HepG2 (cell line): ENCODE data around the gene TSPAN3. TPM values are rescaled to one million over a fixed set of nuclear protein-coding genes. Genes with fewer than 3 reads are reported as not detected.

Experiments
- ATAC-seq: fragments of 200-7000 bp; cut with Tn5 transposase; 3 replicates; pipeline ENCODE4 v1.9.1; 2020; ENCODE audit warnings: mild to moderate bottlenecking, moderate library complexity
- BruUV-seq: library from RNA; stranded (reverse); fragments of 400-500 nt; replicated peaks from 2 replicates; lab custom pipeline; 2021; lab: Mats Ljungman, UMichigan
- CTCF ChIA-PET: fragments of 300-600 bp; formaldehyde crosslinking; extraction: SDS; loops from one replicate; lab custom pipeline; 2021; ENCODE audit warnings: low total read pairs, inconsistent platforms, low intra/inter-chr PET ratio; lab: Yijun Ruan, JAX
- POLR2A ChIA-PET: fragments of 350-600 bp; sonication (Branson Sonifier 250); formaldehyde crosslinking; loops from one replicate; lab custom pipeline; 2020; ENCODE audit warnings: antibody characterized with exemption, inconsistent platforms; lab: Yijun Ruan, JAX
- DNase-seq: peaks from one replicate; pipeline ENCODE4 v3.0.0-alpha.2; 2015; ENCODE audit warnings: low spot score
- FAIRE-seq: peaks from 3 replicates; lab custom pipeline; 2011; peaks lifted over from hg19 to GRCh38; lab: Jason Lieb, UNC
- H2AFZ ChIP-seq: one replicate; pipeline ENCODE4 v1.6.1; 2011; ENCODE audit warnings: low read length, inconsistent platforms
- H3K27ac ChIP-seq: fragments of 300-600 bp; 3 replicates; pipeline ENCODE4 v1.8.0; 2011; ENCODE audit warnings: mixed run types, mild to moderate bottlenecking, mixed read lengths, low read length, inconsistent platforms; ENCODE audit not compliant: insufficient read depth; ENCODE audit errors: extremely low read length
- H3K27me3 ChIP-seq, 2 experiments: fragments of 200-600 bp in 1 of 2; 2 replicates in 1 of 2; 3 replicates in 1 of 2; pipeline versions ENCODE4 v1.6.0 to v1.8.0; 2011; ENCODE audit warnings: low read length in 2 of 2, mild to moderate bottlenecking in 2 of 2, moderate library complexity in 2 of 2, inconsistent platforms in 1 of 2; ENCODE audit not compliant: insufficient read depth in 2 of 2, control insufficient read depth in 1 of 2
- H3K36me3 ChIP-seq, 2 experiments: fragments of 200-600 bp in 1 of 2; replicated peaks in 1 of 2; 2 replicates in 1 of 2; 3 replicates in 1 of 2; pipeline versions ENCODE4 v1.5.1 to v1.8.0; 2011; ENCODE audit warnings: low read length in 2 of 2, inconsistent platforms in 1 of 2; ENCODE audit not compliant: insufficient read depth in 2 of 2, control insufficient read depth in 1 of 2
- H3K4me1 ChIP-seq: 2 replicates; pipeline ENCODE4 v1.5.1; 2012; ENCODE audit warnings: low read length, inconsistent platforms; ENCODE audit not compliant: insufficient read depth
- H3K4me2 ChIP-seq: 2 replicates; pipeline ENCODE4 v1.6.0; 2011; ENCODE audit warnings: low read depth, low read length, inconsistent platforms
- H3K4me3 ChIP-seq, 3 experiments: fragments of 200-600 bp in 1 of 3; sonication (generic), shearing (Covaris generic) in 1 of 3; replicated peaks in 1 of 3; 2 replicates each; pipeline ENCODE4 v1.5.1; 2011 to 2016; ENCODE audit warnings: low read length in 3 of 3, inconsistent platforms in 2 of 3, low read depth in 2 of 3, mild to moderate bottlenecking in 2 of 3, control low read depth in 1 of 3, mixed read lengths in 1 of 3; ENCODE audit not compliant: insufficient read depth in 1 of 3
- H3K79me2 ChIP-seq: one replicate; pipeline ENCODE4 v1.6.1; 2011; ENCODE audit warnings: low read length, inconsistent platforms; ENCODE audit not compliant: insufficient read depth
- H3K9ac ChIP-seq: 2 replicates; pipeline ENCODE4 v1.6.0; 2011; ENCODE audit warnings: mild to moderate bottlenecking, low read depth, low read length, inconsistent platforms; ENCODE audit not compliant: insufficient read depth
- H3K9me3 ChIP-seq: 2 replicates; pipeline ENCODE4 v1.5.1; 2012; ENCODE audit warnings: mild to moderate bottlenecking, low read length
- H4K20me1 ChIP-seq: 2 replicates; pipeline ENCODE4 v1.6.0; 2011; ENCODE audit warnings: inconsistent platforms, mild to moderate bottlenecking, low read length, moderate library complexity; ENCODE audit not compliant: insufficient read depth
- HNRNPK ChIP-seq: fragments of 200-400 bp; formaldehyde crosslinking; IDR thresholded peaks from 2 replicates; pipeline ENCODE4 v1.6.1; 2018; ENCODE audit warnings: low read length, low read depth, moderate library complexity, mild to moderate bottlenecking; ENCODE audit not compliant: poor library complexity, severe bottlenecking
- JDP2 ChIP-seq: sonication (generic); formaldehyde crosslinking; IDR thresholded peaks from 2 replicates; pipeline ENCODE4 v1.8.1; 2022; ENCODE audit warnings: missing genetic modification reagents, borderline replicate concordance
- KLF11 ChIP-seq: IDR thresholded peaks from 2 replicates; pipeline ENCODE4 v1.6.1; 2016; ENCODE audit warnings: missing compliant biosample characterization
- NFE2 ChIP-seq: sonication (generic); formaldehyde crosslinking; IDR thresholded peaks from 2 replicates; pipeline ENCODE4 v1.4.0; 2020; ENCODE audit warnings: missing genetic modification reagents
- SATB2 ChIP-seq: sonication (generic); formaldehyde crosslinking; IDR thresholded peaks from 2 replicates; pipeline ENCODE4 v1.5.0; 2020; ENCODE audit warnings: missing genetic modification reagents
- SETDB1 ChIP-seq: sonication (generic); formaldehyde crosslinking; IDR thresholded peaks from 2 replicates; pipeline ENCODE4 v1.5.1; 2020; ENCODE audit warnings: missing genetic modification reagents, mild to moderate bottlenecking, borderline replicate concordance
- XRCC5 ChIP-seq: fragments of 200-400 bp; formaldehyde crosslinking; optimal IDR thresholded peaks from 2 replicates; pipeline ENCODE3; 2017; ENCODE audit warnings: mild to moderate bottlenecking, low read length
- ZFX ChIP-seq: sonication (generic); formaldehyde crosslinking; IDR thresholded peaks from 2 replicates; pipeline ENCODE4 v1.4.0; 2020; ENCODE audit warnings: mild to moderate bottlenecking, low read depth, missing genetic modification reagents, moderate library complexity
- ZNF12 ChIP-seq: sonication (generic); formaldehyde crosslinking; IDR thresholded peaks from 2 replicates; pipeline ENCODE4 v1.5.0; 2020; ENCODE audit warnings: missing genetic modification reagents
- ZNF577 ChIP-seq: sonication (generic); formaldehyde crosslinking; IDR thresholded peaks from 2 replicates; pipeline ENCODE4 v1.4.0; 2020; ENCODE audit warnings: mild to moderate bottlenecking, low read depth, missing genetic modification reagents, borderline replicate concordance
- ZNF891 ChIP-seq: sonication (generic); formaldehyde crosslinking; IDR thresholded peaks from 2 replicates; pipeline ENCODE4 v1.5.0; 2020; ENCODE audit warnings: mild to moderate bottlenecking, missing genetic modification reagents
- WGBS: methylation state at CpG from one replicate; pipeline ENCODE4 v1.1.6; 2017; ENCODE audit warnings: low lambda C conversion rate; 5-methylcytosine and 5-hydroxymethylcytosine counted together
- in situ Hi-C: cut with HindIII; loops from 2 replicates; pipeline ENCODE4 v1.10.0; 2017; ENCODE audit warnings: low pct_unique_long_range_greater_than_20kb; ENCODE audit not compliant: extremely low pct_ligation_motif_present
- intact Hi-C: fragments of 100-400 bp; cut with micrococcal nuclease; formaldehyde crosslinking; loops from one replicate; pipeline ENCODE4 v1.10.0; 2022; ENCODE audit not compliant: unreplicated experiment
- polyA plus RNA-seq, 8 experiments: library from polyadenylated mRNA; depleted of rRNA in 3 of 8; stranded (reverse) in 7 of 8; unstranded in 1 of 8; fragments of >200 nt; fragmentation: Illumina TruSeq in 4 of 8; extraction: Trizol in 4 of 8; gene quantifications; 2 replicates each; pipeline versions ENCODE4 v1.2.1 to v1.2.3, GENCODE V29; 2011 to 2016; ENCODE audit warnings: low read depth in 4 of 8, missing spikeins in 1 of 8, mixed read lengths in 1 of 8; ENCODE audit not compliant: insufficient read depth in 1 of 8
- total RNA-seq, 5 experiments: library from RNA; depleted of rRNA; stranded (reverse); fragments of >200 nt; fragmentation: Illumina TruSeq; extraction: Trizol; gene quantifications; 2 replicates each; pipeline ENCODE4 v1.2.3, GENCODE V29; 2016; ENCODE audit warnings: low read depth in 1 of 5
- TF ChIP-seq, protein P1 (sequence below): sonication (generic); formaldehyde crosslinking; IDR thresholded peaks from 2 replicates; pipeline ENCODE4 v1.5.0; 2020; ENCODE audit warnings: mild to moderate bottlenecking, missing genetic modification reagents

TSPAN3 gene
- total and polyA plus RNA-seq, 2 of the 13 experiments (the other 11 are each of a cell fraction or from before 2014, with no cell fraction given), result 167 to 170 TPM

DNA sequence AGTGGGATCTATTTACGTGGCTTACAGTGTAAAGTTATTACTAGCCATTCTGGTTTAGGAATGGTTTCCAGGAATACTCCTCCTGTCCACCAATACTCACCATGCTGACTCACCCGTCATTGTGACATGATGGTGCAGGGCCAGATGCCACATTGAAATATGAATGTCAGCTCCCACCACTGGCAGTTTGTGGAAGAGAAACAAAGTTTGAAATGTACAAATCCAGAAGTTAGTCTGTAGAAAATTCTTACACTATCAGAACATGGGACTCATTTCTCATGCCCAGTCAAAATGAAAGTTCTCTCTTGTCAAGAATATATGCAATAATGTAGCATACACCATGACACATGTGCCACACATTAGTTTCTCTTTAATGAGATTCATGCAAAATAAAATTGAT is 14.4 kb upstream of the TSPAN3 start (continued):
- no peak for TF ChIP-seq SETDB1 (CRISPR knock-in tag)
- peak; percentile 20; the same call in 1 of the 2 replicates for TF ChIP-seq NFE2
- 0 out of 2 replicates have a peak, but pooled peaks have one; percentile 12 for TF ChIP-seq ZNF12 (CRISPR knock-in tag)
- TF ChIP-seq KLF11 (CRISPR knock-in tag), result no peak
- TF ChIP-seq HNRNPK, result no peak
- no peak for TF ChIP-seq XRCC5
- TF ChIP-seq, protein P1, sequence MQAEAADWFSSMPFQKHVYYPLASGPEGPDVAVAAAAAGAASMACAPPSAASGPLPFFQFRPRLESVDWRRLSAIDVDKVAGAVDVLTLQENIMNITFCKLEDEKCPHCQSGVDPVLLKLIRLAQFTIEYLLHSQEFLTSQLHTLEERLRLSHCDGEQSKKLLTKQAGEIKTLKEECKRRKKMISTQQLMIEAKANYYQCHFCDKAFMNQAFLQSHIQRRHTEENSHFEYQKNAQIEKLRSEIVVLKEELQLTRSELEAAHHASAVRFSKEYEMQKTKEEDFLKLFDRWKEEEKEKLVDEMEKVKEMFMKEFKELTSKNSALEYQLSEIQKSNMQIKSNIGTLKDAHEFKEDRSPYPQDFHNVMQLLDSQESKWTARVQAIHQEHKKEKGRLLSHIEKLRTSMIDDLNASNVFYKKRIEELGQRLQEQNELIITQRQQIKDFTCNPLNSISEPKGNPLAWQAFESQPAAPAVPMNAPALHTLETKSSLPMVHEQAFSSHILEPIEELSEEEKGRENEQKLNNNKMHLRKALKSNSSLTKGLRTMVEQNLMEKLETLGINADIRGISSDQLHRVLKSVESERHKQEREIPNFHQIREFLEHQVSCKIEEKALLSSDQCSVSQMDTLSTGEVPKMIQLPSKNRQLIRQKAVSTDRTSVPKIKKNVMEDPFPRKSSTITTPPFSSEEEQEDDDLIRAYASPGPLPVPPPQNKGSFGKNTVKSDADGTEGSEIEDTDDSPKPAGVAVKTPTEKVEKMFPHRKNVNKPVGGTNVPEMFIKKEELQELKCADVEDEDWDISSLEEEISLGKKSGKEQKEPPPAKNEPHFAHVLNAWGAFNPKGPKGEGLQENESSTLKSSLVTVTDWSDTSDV (CRISPR knock-in tag), result no peak
- TF ChIP-seq SATB2 (CRISPR knock-in tag), result no peak
- no peak for TF ChIP-seq JDP2 (CRISPR knock-in tag)

DNA sequence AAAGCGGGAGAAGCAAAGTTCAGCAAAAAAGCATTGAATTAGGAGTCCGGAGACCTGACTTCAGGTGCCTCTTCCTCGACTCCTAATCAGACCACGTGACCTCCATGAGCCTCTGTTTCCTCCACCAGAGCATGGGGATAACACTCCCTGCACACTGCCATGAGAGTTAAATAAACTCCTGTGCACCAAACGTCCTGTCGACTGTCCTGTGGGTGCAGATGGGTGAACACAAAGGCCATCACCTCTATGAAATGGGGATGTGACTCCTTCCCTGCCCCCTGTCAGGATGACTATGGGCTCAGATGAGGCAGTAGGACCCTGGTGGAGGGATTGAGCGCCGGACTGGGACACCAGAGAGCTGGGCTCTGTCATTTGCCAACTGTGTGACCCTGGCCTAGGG is 13.5 kb upstream of the TSPAN3 start:
- Histone ChIP-seq H3K36me3 (no peaks in the 10 kb centered on the region), H3K4me3 (peak overlapping the region in 1 of 3 experiments; percentile 61; a peak in 1 of 6 replicates), H3K4me2 (peak overlapping the region; percentile 72; the same call in 1 of the 2 replicates), H3K27me3 (peaks cover 0 to 8% of the 10 kb centered on the region in 2 experiments; a peak in 1 of 5 replicates), H3K4me1 (peaks cover 18% of the 10 kb centered on the region), H3K27ac (no peak overlapping the region), H3K9me3 (no peaks in the 10 kb centered on the region), H2AFZ (no peak overlapping the region), H3K9ac (no peak overlapping the region), H3K79me2 (no peaks in the 10 kb centered on the region), H4K20me1 (no peaks in the 10 kb centered on the region)
- ATAC-seq, result peak; percentile 30; the same call in 2 of the 3 replicates
- DNase-seq, result no peak
- 73% methylated on average over 8 of the region's 8 CpGs for WGBS
- POLR2A ChIA-PET, result interaction anchor here (0.7 kb wide), 1 partner anchor 13 kb away, joined by 5 read pairs; the partner anchor contains the start of gene TSPAN3
- no TSS peak for BruUV-seq
- no peak for FAIRE-seq
- in situ Hi-C loops (no loop called here), intact Hi-C loops (no loop called here)
- CTCF ChIA-PET, result no interaction called here
- no peak for TF ChIP-seq ZNF891 (CRISPR knock-in tag)
- TF ChIP-seq ZFX (CRISPR knock-in tag), result 0 out of 2 replicates have a peak, but pooled peaks have one; percentile 8
- TF ChIP-seq ZNF577 (CRISPR knock-in tag), result no peak
